Upper lobe of right lung (tissue), 1 donor: Measurements from ENCODE around the gene RHOBTB3. TPM values are rescaled to one million over a fixed set of nuclear protein-coding genes. Genes with fewer than 3 reads are reported as not detected.

Experiments
- ATAC-seq: fragments of 200-7000 bp; cut with Tn5 transposase; one replicate; pipeline ENCODE4 v1.9.1; 2020; ENCODE audit warnings: mild to moderate bottlenecking, moderate library complexity
- DNase-seq: peaks from one replicate; pipeline ENCODE4 v3.0.0-alpha.2; 2020
- H3K27ac ChIP-seq: fragments of 200-600 bp; one replicate; pipeline ENCODE4 v1.8.0; 2022
- H3K27me3 ChIP-seq: fragments of 200-600 bp; one replicate; pipeline ENCODE4 v1.8.0; 2022; ENCODE audit warnings: mild to moderate bottlenecking
- H3K36me3 ChIP-seq: fragments of 200-600 bp; one replicate; pipeline ENCODE4 v1.8.0; 2022
- H3K4me1 ChIP-seq: fragments of 200-600 bp; one replicate; pipeline ENCODE4 v1.8.0; 2022
- H3K4me3 ChIP-seq: fragments of 200-600 bp; one replicate; pipeline ENCODE4 v1.8.0; 2022; ENCODE audit warnings: mild to moderate bottlenecking
- H3K9me3 ChIP-seq: fragments of 200-600 bp; one replicate; pipeline ENCODE4 v1.8.0; 2022
- CTCF ChIP-seq: fragments of 200-600 bp; IDR thresholded peaks from one replicate; pipeline ENCODE4 v1.8.0; 2022; ENCODE audit warnings: antibody characterized with exemption
- intact Hi-C: fragments of 100-400 bp; cut with DNase I; formaldehyde crosslinking; loops from one replicate; pipeline ENCODE4 v1.11.0; 2022
- total RNA-seq: library from RNA; stranded (reverse); fragmentation: NEBNext Ultra II Directional; extraction: Animal tissue kit (Norgen Biotek cat#: 25700); gene quantifications from one replicate; pipeline ENCODE4 v1.2.1, GENCODE V29; 2021
- donor health status: DM: no; HTN: yes; CAD: no; lungs with severe emphysema.

Gene RHOBTB3
- total RNA-seq, 1 donor from 2014 or later: 54.2 TPM

GRCh38 chr5:95763941-95764340 is 32.8 kb downstream of the RHOBTB3 start:
- ATAC-seq (no peak), DNase-seq (no peak)
- no peaks in the 10 kb centered on the region for H3K27me3 ChIP-seq
- H3K4me3 ChIP-seq: no peak overlapping the region
- no peak for TF ChIP-seq CTCF
- intact Hi-C loops: no loop called here
- peaks cover 22% of the 10 kb centered on the region for H3K4me1 ChIP-seq
- H3K36me3 ChIP-seq: peaks cover 12% of the 10 kb centered on the region
- H3K27ac ChIP-seq: no peak overlapping the region
- no peaks in the 10 kb centered on the region for H3K9me3 ChIP-seq

- Histone ChIP-seq H3K4me1 (no peaks in the 10 kb centered on the region), H3K27me3 (no peaks in the 10 kb centered on the region), H3K9me3 (no peaks in the 10 kb centered on the region), H3K4me3 (no peak overlapping the region), H3K36me3 (peaks cover 12% of the 10 kb centered on the region), H3K27ac (no peak overlapping the region)
- intact Hi-C loops: no loop called here
- no peak for DNase-seq
- no peak for TF ChIP-seq CTCF
- no peak for ATAC-seq
Observed at GRCh38 chr5:95768731-95769130, 37.6 kb downstream of the RHOBTB3 start.

- H3K27ac ChIP-seq: no peak overlapping the region
- TF ChIP-seq CTCF: no peak
- no peaks in the 10 kb centered on the region for H3K9me3 ChIP-seq
- no peak overlapping the region for H3K4me3 ChIP-seq
- ATAC-seq: peak; percentile 46
- peaks cover 12% of the 10 kb centered on the region for H3K36me3 ChIP-seq
- no peak for DNase-seq
- intact Hi-C loops: no loop called here
- H3K27me3 ChIP-seq: no peaks in the 10 kb centered on the region
- no peaks in the 10 kb centered on the region for H3K4me1 ChIP-seq
Observed at GRCh38 chr5:95770830-95771708, 39.9 kb downstream of the RHOBTB3 start.

GRCh38 chr5:95771892-95772291 is 40.8 kb downstream of the RHOBTB3 start:
- TF ChIP-seq CTCF: no peak
- Histone ChIP-seq H3K4me3 (no peak overlapping the region), H3K27ac (no peak overlapping the region), H3K4me1 (no peaks in the 10 kb centered on the region), H3K9me3 (no peaks in the 10 kb centered on the region), H3K27me3 (no peaks in the 10 kb centered on the region), H3K36me3 (peaks cover 12% of the 10 kb centered on the region)
- no peak for DNase-seq
- intact Hi-C loops: no loop called here
- ATAC-seq: no peak

- peaks cover 5% of the 10 kb centered on the region for H3K36me3 ChIP-seq
- no peak overlapping the region for H3K4me3 ChIP-seq
- H3K4me1 ChIP-seq: no peaks in the 10 kb centered on the region
- TF ChIP-seq CTCF: no peak
- H3K27me3 ChIP-seq: no peaks in the 10 kb centered on the region
- intact Hi-C loops: no loop called here
- peak; percentile 39 for ATAC-seq
- H3K9me3 ChIP-seq: no peaks in the 10 kb centered on the region
- no peak overlapping the region for H3K27ac ChIP-seq
- no peak for DNase-seq
Observed at GRCh38 chr5:95773335-95774059, 42.4 kb downstream of the RHOBTB3 start.
